ENCODE data around the gene TMEM179B. TPM values are rescaled to one million over a fixed set of nuclear protein-coding genes. Genes with fewer than 3 reads are reported as not detected.
"Not testable (repeated sequence)": the region's sequence is repeated elsewhere in the genome, so short reads cannot be mapped to it uniquely, and the experiment has no call there.

The TMEM179B gene
- total RNA-seq, 1 donor from 2014 or later = 102 TPM

GRCh38 chr11:62811659-62812058 lies 24.5 kb downstream of the TMEM179B start:
- no peak overlapping the region for H3K27ac ChIP-seq
- H3K27me3 ChIP-seq = no peaks in the 10 kb centered on the region
- no peaks in the 10 kb centered on the region for H3K4me1 ChIP-seq
- intact Hi-C loops (cut with DNase I) = no loop called here
- no peak for TF ChIP-seq CTCF (IDR thresholded peaks at IDR 0.05)
- no peak for DNase-seq (ENCODE audit: low spot score in 2 of 2)
- H3K4me3 ChIP-seq = no peak overlapping the region
- no peaks in the 10 kb centered on the region for H3K9me3 ChIP-seq
- peaks cover 7 to 37% of the 10 kb centered on the region in 2 donors for H3K36me3 ChIP-seq

- H3K27ac ChIP-seq = no peak overlapping the region
- no peaks in the 10 kb centered on the region for H3K27me3 ChIP-seq
- no peak for DNase-seq (ENCODE audit: low spot score in 2 of 2)
- H3K9me3 ChIP-seq = no peaks in the 10 kb centered on the region
- no peaks in the 10 kb centered on the region for H3K4me1 ChIP-seq
- peaks cover 39 to 78% of the 10 kb centered on the region in 2 donors for H3K36me3 ChIP-seq
- no peak overlapping the region for H3K4me3 ChIP-seq
- intact Hi-C loops (cut with DNase I) = no loop called here
- no peak for TF ChIP-seq CTCF (IDR thresholded peaks at IDR 0.05)
Observed at GRCh38 chr11:62816557-62816956, 29.4 kb downstream of the TMEM179B start.

GRCh38 chr11:62817129-62817528 lies 29.9 kb downstream of the TMEM179B start:
- Histone ChIP-seq H3K27me3 (no peaks in the 10 kb centered on the region), H3K9me3 (no peaks in the 10 kb centered on the region), H3K4me1 (no peaks in the 10 kb centered on the region), H3K4me3 (no peak overlapping the region), H3K27ac (no peak overlapping the region), H3K36me3 (peaks cover 44 to 84% of the 10 kb centered on the region in 2 donors)
- no peak for TF ChIP-seq CTCF (IDR thresholded peaks at IDR 0.05)
- no peak for DNase-seq (ENCODE audit: low spot score in 2 of 2)
- intact Hi-C loops (cut with DNase I) = no loop called here

- no peaks in the 10 kb centered on the region for H3K4me1 ChIP-seq
- DNase-seq (ENCODE audit: low spot score in 2 of 2) = no peak
- TF ChIP-seq CTCF (IDR thresholded peaks at IDR 0.05) = no peak
- no peak overlapping the region for H3K27ac ChIP-seq
- no peak overlapping the region for H3K4me3 ChIP-seq
- H3K27me3 ChIP-seq = no peaks in the 10 kb centered on the region
- H3K36me3 ChIP-seq = peaks cover 83 to 92% of the 10 kb centered on the region in 2 donors
- intact Hi-C loops (cut with DNase I) = no loop called here
- H3K9me3 ChIP-seq = no peaks in the 10 kb centered on the region
Observed at GRCh38 chr11:62823677-62824076, 36.5 kb downstream of the TMEM179B start.

GRCh38 chr11:62828130-62828529 lies 40.9 kb downstream of the TMEM179B start:
- Histone ChIP-seq H3K4me1 (peaks cover 0 to 27% of the 10 kb centered on the region in 2 donors), H3K36me3 (peaks cover 47 to 56% of the 10 kb centered on the region in 2 donors)
- H3K27ac ChIP-seq; H3K9me3 ChIP-seq; H3K27me3 ChIP-seq; intact Hi-C loops (cut with DNase I); H3K4me3 ChIP-seq; DNase-seq (ENCODE audit: low spot score in 2 of 2): not testable (repeated sequence)

GRCh38 chr11:62830904-62831519 lies 43.8 kb downstream of the TMEM179B start:
- H3K27ac ChIP-seq = peak overlapping the region; percentile 90 to 95
- no peaks in the 10 kb centered on the region for H3K9me3 ChIP-seq
- H3K36me3 ChIP-seq = peaks cover 29 to 39% of the 10 kb centered on the region in 2 donors
- H3K4me3 ChIP-seq = peak overlapping the region; percentile 74 to 77
- no peaks in the 10 kb centered on the region for H3K27me3 ChIP-seq
- H3K4me1 ChIP-seq = peaks cover 0 to 31% of the 10 kb centered on the region in 2 donors
- DNase-seq (ENCODE audit: low spot score in 2 of 2) = no peak
- no peak for TF ChIP-seq CTCF (IDR thresholded peaks at IDR 0.05)
- intact Hi-C loops (cut with DNase I) = loop anchor here (1.0 to 5.0 kb wide), 4 partner anchors 8 to 219 kb away; partner anchors contain the start of genes BSCL2, EML3, GNG3 and HNRNPUL2

All from ascending aorta (tissue), 2 donors.